HUDEP-2 (cell line): Measurements from ENCODE around the gene SOX9.

Experiments
- DNase-seq, 76 experiments: peaks; one replicate each; lab custom pipeline; 2025; ENCODE audit not compliant: unreplicated experiment in 76 of 76; lab: John Stamatoyannopoulos, UW

Gene SOX9

GRCh38 chr17:72120642-72121163 lies at the start of gene SOX9:
TSS of gene SOX9 (plus strand) at chr17:72121020. CDS start at chr17:72121392, 372 bp downstream.
- no peak for DNase-seq

GRCh38 chr17:72071330-72071729 lies 49.5 kb upstream of the SOX9 start:
- no peak for DNase-seq

GRCh38 chr17:72075995-72076677 lies 44.7 kb upstream of the SOX9 start:
- DNase-seq, result no peak

GRCh38 chr17:72076678-72077030 lies 44.2 kb upstream of the SOX9 start:
- no peak for DNase-seq

GRCh38 chr17:72077326-72077960 lies 43.4 kb upstream of the SOX9 start:
- DNase-seq, result no peak

- no peak for DNase-seq
These were observed 41.1 kb upstream of the SOX9 start for GRCh38 chr17:72079700-72080099.

GRCh38 chr17:72087876-72088275 lies 32.9 kb upstream of the SOX9 start:
- no peak for DNase-seq

- DNase-seq, result no peak
These were observed 31.3 kb upstream of the SOX9 start for GRCh38 chr17:72089453-72089987.

GRCh38 chr17:72090108-72090507 lies 30.7 kb upstream of the SOX9 start:
- no peak for DNase-seq

GRCh38 chr17:72092710-72093322 lies 28.0 kb upstream of the SOX9 start:
- no peak for DNase-seq

GRCh38 chr17:72093707-72094106 lies 27.1 kb upstream of the SOX9 start:
- DNase-seq, result no peak

GRCh38 chr17:72095316-72095715 lies 25.5 kb upstream of the SOX9 start:
- no peak for DNase-seq

GRCh38 chr17:72097144-72097543 lies 23.7 kb upstream of the SOX9 start:
- no peak for DNase-seq

- DNase-seq, result no peak
These were observed 20.9 kb upstream of the SOX9 start for GRCh38 chr17:72099919-72100318.

GRCh38 chr17:72100470-72100869 lies 20.4 kb upstream of the SOX9 start:
- no peak for DNase-seq

GRCh38 chr17:72101526-72101925 lies 19.3 kb upstream of the SOX9 start:
- no peak for DNase-seq

- no peak for DNase-seq
These were observed 18.5 kb upstream of the SOX9 start for GRCh38 chr17:72102366-72102765.

GRCh38 chr17:72104164-72104862 lies 16.5 kb upstream of the SOX9 start:
- DNase-seq, result no peak

- DNase-seq, result no peak
These were observed 16.0 kb upstream of the SOX9 start for GRCh38 chr17:72104863-72105234.

- DNase-seq, result no peak
These were observed 13.7 kb upstream of the SOX9 start for GRCh38 chr17:72107100-72107499.
